BJ (cell line): ENCODE measurements around the gene EPS8L3. TPM values are rescaled to one million over a fixed set of nuclear protein-coding genes. Genes with fewer than 3 reads are reported as not detected.

Source experiments
- CTCF ChIA-PET: fragments of 350-600 bp; formaldehyde crosslinking; extraction: SDS; loops from one replicate; lab custom pipeline; 2021; ENCODE audit warnings: antibody characterized with exemption, inconsistent platforms; lab: Yijun Ruan, JAX
- POLR2A ChIA-PET: fragments of 300-600 bp; sonication (Branson Sonifier 250); formaldehyde crosslinking; extraction: SDS; loops from one replicate; lab custom pipeline; 2021; ENCODE audit warnings: antibody characterized with exemption; lab: Charles Lee
- DNase-seq: peaks from one replicate; pipeline ENCODE4 v3.0.0-alpha.2; 2011; ENCODE audit warnings: low read depth
- H3K27me3 ChIP-seq: 2 replicates; pipeline ENCODE4 v1.6.0; 2011; ENCODE audit warnings: low read length; ENCODE audit not compliant: control insufficient read depth, insufficient read depth
- H3K36me3 ChIP-seq: 2 replicates; pipeline ENCODE4 v1.5.1; 2011; ENCODE audit warnings: low read length; ENCODE audit not compliant: control insufficient read depth, insufficient read depth
- H3K4me3 ChIP-seq: 2 replicates; pipeline ENCODE4 v1.5.1; 2011; ENCODE audit warnings: low read depth, mild to moderate bottlenecking, control low read depth, low read length
- polyA plus RNA-seq: library from polyadenylated mRNA; depleted of rRNA; stranded (reverse); fragments of >200 nt; gene quantifications from 2 replicates; pipeline ENCODE4 v1.2.3, GENCODE V29; 2011
- TF ChIP-seq, protein P1 (sequence below): IDR thresholded peaks from 2 replicates; pipeline ENCODE4 v1.5.1; 2011; ENCODE audit warnings: low read depth, mild to moderate bottlenecking, control low read depth, inconsistent platforms, low read length, moderate library complexity; ENCODE audit not compliant: insufficient read depth

The EPS8L3 gene
- polyA plus RNA-seq, 1 experiment, result not detected

DNA sequence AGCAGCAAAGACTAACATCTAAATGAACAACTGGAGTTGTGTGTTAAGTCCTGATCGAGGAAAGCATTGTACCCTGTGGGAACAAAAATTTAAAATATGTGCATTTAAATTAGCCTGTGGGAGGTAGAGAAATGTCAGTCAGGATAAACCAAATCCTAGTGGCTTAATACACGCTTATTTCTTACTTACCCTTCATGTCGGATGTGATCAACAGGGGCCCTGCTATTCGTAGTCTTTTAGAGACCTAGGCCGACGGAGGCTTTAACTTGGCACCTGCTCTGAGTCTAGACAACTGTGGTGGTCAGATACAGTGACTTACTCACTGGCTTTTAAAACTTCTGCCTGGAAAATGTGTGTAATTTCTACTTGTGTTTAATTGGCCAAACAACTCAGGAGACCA is 33.1 kb downstream of the EPS8L3 start:
- Histone ChIP-seq H3K4me3 (no peak overlapping the region), H3K36me3 (no peaks in the 10 kb centered on the region), H3K27me3 (peaks cover 4% of the 10 kb centered on the region)
- ChIA-PET POLR2A (no interaction called here), CTCF (interaction anchor here (1.0 kb wide), 1 partner anchor 29 kb away, joined by 3 read pairs; no protein-coding TSS in a partner anchor)
- TF ChIP-seq, protein P1, sequence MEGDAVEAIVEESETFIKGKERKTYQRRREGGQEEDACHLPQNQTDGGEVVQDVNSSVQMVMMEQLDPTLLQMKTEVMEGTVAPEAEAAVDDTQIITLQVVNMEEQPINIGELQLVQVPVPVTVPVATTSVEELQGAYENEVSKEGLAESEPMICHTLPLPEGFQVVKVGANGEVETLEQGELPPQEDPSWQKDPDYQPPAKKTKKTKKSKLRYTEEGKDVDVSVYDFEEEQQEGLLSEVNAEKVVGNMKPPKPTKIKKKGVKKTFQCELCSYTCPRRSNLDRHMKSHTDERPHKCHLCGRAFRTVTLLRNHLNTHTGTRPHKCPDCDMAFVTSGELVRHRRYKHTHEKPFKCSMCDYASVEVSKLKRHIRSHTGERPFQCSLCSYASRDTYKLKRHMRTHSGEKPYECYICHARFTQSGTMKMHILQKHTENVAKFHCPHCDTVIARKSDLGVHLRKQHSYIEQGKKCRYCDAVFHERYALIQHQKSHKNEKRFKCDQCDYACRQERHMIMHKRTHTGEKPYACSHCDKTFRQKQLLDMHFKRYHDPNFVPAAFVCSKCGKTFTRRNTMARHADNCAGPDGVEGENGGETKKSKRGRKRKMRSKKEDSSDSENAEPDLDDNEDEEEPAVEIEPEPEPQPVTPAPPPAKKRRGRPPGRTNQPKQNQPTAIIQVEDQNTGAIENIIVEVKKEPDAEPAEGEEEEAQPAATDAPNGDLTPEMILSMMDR, result no peak
- DNase-seq, result no peak

GRCh38 chr1:109728870-109729269 is 34.9 kb downstream of the EPS8L3 start:
- no peak for DNase-seq
- no peaks in the 10 kb centered on the region for H3K36me3 ChIP-seq
- H3K4me3 ChIP-seq, result no peak overlapping the region
- POLR2A ChIA-PET, result no interaction called here
- CTCF ChIA-PET, result no interaction called here
- TF ChIP-seq, protein P1, result no peak
- H3K27me3 ChIP-seq, result peaks cover 4% of the 10 kb centered on the region

GRCh38 chr1:109726728-109727373 is 36.9 kb downstream of the EPS8L3 start:
- TF ChIP-seq, protein P1, result no peak
- Histone ChIP-seq H3K36me3 (no peaks in the 10 kb centered on the region), H3K4me3 (no peak overlapping the region), H3K27me3 (peaks cover 4% of the 10 kb centered on the region)
- CTCF ChIA-PET, result no interaction called here
- no peak for DNase-seq
- POLR2A ChIA-PET, result no interaction called here

GRCh38 chr1:109726007-109726406 is 37.7 kb downstream of the EPS8L3 start:
- Histone ChIP-seq H3K4me3 (no peak overlapping the region), H3K27me3 (peaks cover 4% of the 10 kb centered on the region), H3K36me3 (no peaks in the 10 kb centered on the region)
- no peak for DNase-seq
- ChIA-PET POLR2A (no interaction called here), CTCF (no interaction called here)
- TF ChIP-seq, protein P1, result no peak

DNA sequence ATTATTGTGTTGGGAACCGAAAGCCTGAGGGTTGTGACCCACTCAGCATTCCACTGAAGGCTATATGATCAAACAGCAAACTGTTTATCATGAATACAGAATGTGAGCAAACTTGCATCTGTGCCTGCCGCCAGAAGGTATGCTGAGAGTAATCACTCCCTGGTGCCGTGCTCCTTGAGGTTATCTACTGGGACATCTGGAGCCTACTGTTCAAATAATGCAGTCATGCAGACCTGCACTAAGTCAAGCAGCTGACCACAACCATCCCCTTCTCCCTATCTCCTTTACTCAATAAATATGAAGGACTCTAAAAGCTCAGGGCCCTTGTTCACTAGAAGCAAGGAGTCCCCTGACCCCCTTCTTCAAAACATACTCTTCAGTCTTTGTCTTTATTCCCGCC is 38.2 kb downstream of the EPS8L3 start:
- H3K36me3 ChIP-seq, result no peaks in the 10 kb centered on the region
- H3K27me3 ChIP-seq, result peaks cover 4% of the 10 kb centered on the region
- CTCF ChIA-PET, result no interaction called here
- TF ChIP-seq, protein P1, result no peak
- POLR2A ChIA-PET, result no interaction called here
- no peak for DNase-seq
- no peak overlapping the region for H3K4me3 ChIP-seq
